Neural crest cell (in vitro differentiated cells): Measurements from ENCODE around the gene PLEKHM2. TPM values are rescaled to one million over a fixed set of nuclear protein-coding genes. Genes with fewer than 3 reads are reported as not detected.

ENCODE experiments used
- DNase-seq: peaks from one replicate; pipeline ENCODE4 v3.0.0; 2021; ENCODE audit warnings: low read depth, mixed read lengths, low spot score
- H3K27ac Mint-ChIP-seq: one replicate; pipeline ENCODE4 v1.8.0; 2021; ENCODE audit warnings: mild to moderate bottlenecking, mixed read lengths; ENCODE audit not compliant: unreplicated experiment
- H3K27me3 Mint-ChIP-seq: 2 replicates; pipeline ENCODE4 v1.8.0; 2021; ENCODE audit warnings: low read depth, mild to moderate bottlenecking, mixed read lengths
- H3K36me3 Mint-ChIP-seq: 2 replicates; pipeline ENCODE4 v1.8.0; 2021; ENCODE audit warnings: low read depth, mild to moderate bottlenecking, mixed read lengths
- H3K4me1 Mint-ChIP-seq: 2 replicates; pipeline ENCODE4 v1.8.0; 2021; ENCODE audit warnings: mixed read lengths
- H3K4me3 Mint-ChIP-seq: one replicate; pipeline ENCODE4 v1.8.0; 2021; ENCODE audit warnings: mild to moderate bottlenecking, mixed read lengths
- H3K9me3 Mint-ChIP-seq: 2 replicates; pipeline ENCODE4 v1.8.0; 2021; ENCODE audit warnings: mixed read lengths
- total RNA-seq: library from RNA; stranded (reverse); gene quantifications from 2 replicates; pipeline ENCODE4 v1.2.1, GENCODE V29; 2021
- TF ChIP-seq, protein P1 (sequence below): fragments of 200-600 bp; sonication (generic); conservative IDR thresholded peaks from 2 replicates; pipeline ENCODE4 v1.5.0; 2021; ENCODE audit warnings: antibody characterized with exemption, mild to moderate bottlenecking

The PLEKHM2 gene
- total RNA-seq, 1 donor from 2014 or later = 64.5 TPM

DNA sequence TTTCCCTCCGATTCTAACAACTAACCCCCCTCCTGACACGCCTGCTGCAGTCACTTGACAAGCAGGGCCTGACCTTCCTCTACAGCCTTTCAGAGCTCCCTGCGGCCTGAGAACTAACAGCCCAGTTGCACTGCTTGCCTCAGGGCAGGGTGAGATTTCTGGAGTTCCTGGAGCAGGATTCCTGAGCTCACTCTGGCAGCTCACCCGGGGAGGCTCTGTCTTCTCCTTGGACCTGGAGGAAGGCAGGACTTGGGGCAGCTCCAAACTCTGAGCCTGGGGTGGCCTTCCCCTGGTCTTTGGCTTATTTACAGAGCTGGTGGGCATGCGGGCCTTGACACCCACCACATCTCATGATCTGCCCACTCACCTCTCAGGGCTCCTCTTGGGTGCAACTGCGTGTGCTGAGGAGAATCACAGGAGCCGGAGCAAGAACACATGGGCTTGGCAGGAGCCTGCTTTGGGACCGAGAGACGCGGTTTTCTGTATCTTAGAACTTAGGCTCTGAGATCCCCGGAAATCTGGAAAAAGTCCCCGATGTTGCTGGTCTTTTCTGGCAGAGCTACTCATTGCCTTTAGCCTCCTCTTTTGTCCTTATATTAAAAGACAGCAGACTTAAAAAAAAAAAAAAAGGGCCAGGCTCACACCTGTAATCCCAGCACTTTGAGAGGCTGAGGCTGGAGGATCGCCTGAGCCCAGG, 38.9 kb downstream of the PLEKHM2 start:
- H3K36me3 Mint-ChIP-seq = peaks cover 5% of the 10 kb centered on the region

GRCh38 chr1:15723631-15724246, 39.6 kb downstream of the PLEKHM2 start:
- Mint-ChIP-seq H3K9me3 (no peaks in the 10 kb centered on the region), H3K27ac (no peak overlapping the region), H3K36me3 (peaks cover 5% of the 10 kb centered on the region), H3K27me3 (no peaks in the 10 kb centered on the region), H3K4me3 (no peak overlapping the region), H3K4me1 (peaks cover 5% of the 10 kb centered on the region)
- DNase-seq = no peak
- TF ChIP-seq, protein P1, sequence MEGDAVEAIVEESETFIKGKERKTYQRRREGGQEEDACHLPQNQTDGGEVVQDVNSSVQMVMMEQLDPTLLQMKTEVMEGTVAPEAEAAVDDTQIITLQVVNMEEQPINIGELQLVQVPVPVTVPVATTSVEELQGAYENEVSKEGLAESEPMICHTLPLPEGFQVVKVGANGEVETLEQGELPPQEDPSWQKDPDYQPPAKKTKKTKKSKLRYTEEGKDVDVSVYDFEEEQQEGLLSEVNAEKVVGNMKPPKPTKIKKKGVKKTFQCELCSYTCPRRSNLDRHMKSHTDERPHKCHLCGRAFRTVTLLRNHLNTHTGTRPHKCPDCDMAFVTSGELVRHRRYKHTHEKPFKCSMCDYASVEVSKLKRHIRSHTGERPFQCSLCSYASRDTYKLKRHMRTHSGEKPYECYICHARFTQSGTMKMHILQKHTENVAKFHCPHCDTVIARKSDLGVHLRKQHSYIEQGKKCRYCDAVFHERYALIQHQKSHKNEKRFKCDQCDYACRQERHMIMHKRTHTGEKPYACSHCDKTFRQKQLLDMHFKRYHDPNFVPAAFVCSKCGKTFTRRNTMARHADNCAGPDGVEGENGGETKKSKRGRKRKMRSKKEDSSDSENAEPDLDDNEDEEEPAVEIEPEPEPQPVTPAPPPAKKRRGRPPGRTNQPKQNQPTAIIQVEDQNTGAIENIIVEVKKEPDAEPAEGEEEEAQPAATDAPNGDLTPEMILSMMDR = no peak

More for the DNA sequence above, 38.9 kb downstream of the PLEKHM2 start:
- DNase-seq = no peak
- H3K27me3 Mint-ChIP-seq = no peaks in the 10 kb centered on the region
- H3K9me3 Mint-ChIP-seq = no peaks in the 10 kb centered on the region
- H3K4me1 Mint-ChIP-seq = peaks cover 5% of the 10 kb centered on the region
- no peak overlapping the region for H3K27ac Mint-ChIP-seq
- TF ChIP-seq, protein P1 = no peak
- H3K4me3 Mint-ChIP-seq = no peak overlapping the region

DNA sequence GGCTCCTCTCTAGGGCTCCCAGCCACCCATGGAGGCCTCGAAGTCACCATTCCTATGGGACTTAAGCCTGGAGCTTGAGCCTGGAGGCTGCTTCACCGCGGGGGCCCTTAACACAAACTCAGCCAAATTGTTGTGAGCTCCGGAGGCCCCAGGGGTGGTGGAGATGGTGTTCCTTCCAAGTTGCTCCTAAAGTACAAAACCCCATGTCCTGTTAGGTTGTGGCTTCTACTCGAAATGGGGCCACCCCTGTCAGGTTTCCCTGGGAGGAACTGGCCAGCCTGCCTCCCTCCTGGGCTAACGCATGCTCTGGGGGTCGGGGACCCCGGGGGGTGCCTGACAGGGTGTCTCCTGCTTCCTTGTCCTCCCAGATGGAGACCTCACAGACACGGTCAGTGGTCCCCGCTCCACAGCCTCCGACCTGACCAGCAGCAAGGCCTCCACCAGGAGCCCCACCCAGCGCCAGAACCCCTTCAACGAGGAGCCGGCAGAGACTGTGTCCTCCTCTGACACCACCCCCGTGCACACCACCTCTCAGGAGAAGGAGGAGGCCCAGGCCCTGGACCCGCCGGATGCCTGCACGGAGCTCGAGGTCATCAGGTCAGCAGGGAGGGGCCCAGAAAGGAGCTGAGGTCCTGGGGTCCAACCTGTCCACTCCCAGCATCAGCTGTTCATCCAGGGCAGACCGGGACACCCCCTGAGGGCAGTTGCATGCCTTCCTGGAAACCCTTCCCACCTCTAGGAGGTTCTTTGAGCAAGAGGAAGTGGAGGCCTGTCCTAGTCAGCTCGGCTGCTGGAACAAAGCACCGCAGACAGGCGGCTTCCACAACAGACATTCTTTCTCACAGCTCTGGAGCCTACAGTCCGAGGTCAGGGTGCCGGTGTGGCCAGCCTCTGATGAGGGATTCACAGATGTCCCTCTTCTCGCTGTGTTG, 41.1 kb downstream of the PLEKHM2 start:
- no peak overlapping the region for H3K4me3 Mint-ChIP-seq
- H3K4me1 Mint-ChIP-seq = peaks cover 5% of the 10 kb centered on the region
- TF ChIP-seq, protein P1 = no peak
- no peak for DNase-seq
- no peaks in the 10 kb centered on the region for H3K27me3 Mint-ChIP-seq
- no peak overlapping the region for H3K27ac Mint-ChIP-seq
- H3K9me3 Mint-ChIP-seq = no peaks in the 10 kb centered on the region
- peaks cover 3% of the 10 kb centered on the region for H3K36me3 Mint-ChIP-seq

DNA sequence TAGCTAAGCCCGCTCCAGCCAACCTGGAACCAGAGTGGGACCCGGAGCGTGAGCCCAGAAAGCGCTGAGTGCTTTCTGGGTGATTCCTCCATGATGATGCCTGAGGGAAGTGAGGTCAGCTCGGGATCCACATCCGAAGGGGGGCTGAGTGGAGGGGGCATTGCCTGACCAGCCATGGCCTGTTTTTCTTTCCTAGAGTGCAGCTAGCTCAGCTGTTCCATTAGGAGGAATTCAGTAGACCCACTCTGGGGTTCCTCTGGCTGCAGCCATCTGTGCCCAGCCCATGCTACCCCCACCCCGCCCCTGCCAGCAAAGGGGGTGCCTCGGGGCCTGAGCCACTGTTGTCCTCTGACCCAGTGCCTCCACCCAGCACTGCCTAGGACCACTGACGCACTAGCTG, 42.4 kb downstream of the PLEKHM2 start:
- H3K4me3 Mint-ChIP-seq = no peak overlapping the region
- no peak overlapping the region for H3K27ac Mint-ChIP-seq
- H3K27me3 Mint-ChIP-seq = no peaks in the 10 kb centered on the region

GRCh38 chr1:15727021-15727420, 42.9 kb downstream of the PLEKHM2 start:
- H3K27ac Mint-ChIP-seq = no peak overlapping the region
- TF ChIP-seq, protein P1 = no peak
- peaks cover 3% of the 10 kb centered on the region for H3K36me3 Mint-ChIP-seq

More for the DNA sequence above, 42.4 kb downstream of the PLEKHM2 start:
- DNase-seq = no peak
- H3K4me1 Mint-ChIP-seq = peaks cover 5% of the 10 kb centered on the region
- TF ChIP-seq, protein P1 = no peak
- peaks cover 3% of the 10 kb centered on the region for H3K36me3 Mint-ChIP-seq
- H3K9me3 Mint-ChIP-seq = no peaks in the 10 kb centered on the region

More at GRCh38 chr1:15727021-15727420, 42.9 kb downstream of the PLEKHM2 start:
- H3K9me3 Mint-ChIP-seq = no peaks in the 10 kb centered on the region
- DNase-seq = no peak
- peaks cover 5% of the 10 kb centered on the region for H3K4me1 Mint-ChIP-seq
- no peaks in the 10 kb centered on the region for H3K27me3 Mint-ChIP-seq
- no peak overlapping the region for H3K4me3 Mint-ChIP-seq
